NCI-H2107 (cell line): Measurements from ENCODE around the gene CLEC2D.
"Not testable (repeated sequence)": the region's sequence is repeated elsewhere in the genome, so short reads cannot be mapped to it uniquely, and the experiment has no call there.

Experiments used
- DNase-seq: peaks from one replicate; lab custom pipeline; 2025; lab: John Stamatoyannopoulos, UW

Gene CLEC2D

DNA sequence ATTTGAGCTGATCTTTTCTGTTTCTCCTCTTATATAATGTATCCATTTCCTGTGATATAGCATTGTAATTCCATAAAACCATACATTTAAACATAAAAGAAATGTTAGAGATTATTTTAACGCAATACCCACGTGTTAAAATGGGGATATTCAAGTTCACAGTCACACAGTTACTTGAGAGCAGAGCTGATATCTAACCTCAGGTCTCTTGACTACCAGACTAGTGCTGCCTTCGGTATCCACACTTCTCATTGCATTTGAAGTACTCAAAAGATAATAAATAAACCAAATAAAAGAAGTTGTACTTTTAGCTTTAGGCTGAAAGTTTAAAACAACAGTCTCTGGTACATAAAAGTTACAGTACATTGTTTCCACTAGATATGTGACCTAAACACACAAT lies 60.5 kb downstream of the CLEC2D start:
- no peak for DNase-seq

GRCh38 chr12:9730591-9730990 lies 61.1 kb downstream of the CLEC2D start:
- DNase-seq, result no peak

DNA sequence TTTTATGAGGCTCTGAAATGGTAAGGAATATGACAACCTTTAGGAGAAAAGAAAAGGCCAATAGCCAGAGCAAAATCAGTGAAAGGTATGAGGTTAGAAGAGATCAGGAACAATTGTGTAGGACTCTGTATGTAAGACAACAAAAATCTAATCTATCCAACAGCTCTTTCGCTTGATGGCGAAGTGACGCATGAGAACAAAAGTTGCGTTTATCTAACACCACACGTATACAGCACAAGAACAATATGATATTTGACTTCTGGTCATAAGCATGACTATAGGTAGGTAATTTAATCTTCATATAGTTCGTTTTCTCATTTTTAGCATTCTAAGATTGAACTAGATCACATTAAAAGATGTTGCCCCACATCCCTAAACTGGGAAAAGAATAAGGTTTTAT lies 61.9 kb downstream of the CLEC2D start:
- DNase-seq, result no peak

DNA sequence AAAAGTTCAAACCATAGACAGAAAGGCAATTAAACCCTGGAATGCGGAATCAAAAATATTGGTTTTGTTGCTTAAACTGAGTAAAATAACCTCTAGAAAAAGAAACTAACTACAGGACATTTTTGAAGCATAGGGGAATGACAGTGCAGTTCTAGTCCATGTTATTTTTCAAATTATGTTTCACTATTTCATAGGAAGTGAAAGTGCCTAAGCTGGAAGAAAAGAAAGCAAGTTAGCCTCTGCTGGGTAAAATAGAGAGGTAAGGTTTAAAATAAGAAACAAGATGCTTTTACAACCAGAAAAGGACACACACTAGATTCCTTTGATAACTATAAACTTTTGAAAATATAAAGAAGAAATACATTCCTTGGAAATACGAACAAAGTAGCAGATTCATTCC lies 62.3 kb downstream of the CLEC2D start:
- DNase-seq, result no peak

GRCh38 chr12:9732921-9733461 lies 63.5 kb downstream of the CLEC2D start, which contains the start of gene CLECL1:
Gene CLECL1 (minus strand): TSS chr12:9733097.
- DNase-seq, result no peak

DNA sequence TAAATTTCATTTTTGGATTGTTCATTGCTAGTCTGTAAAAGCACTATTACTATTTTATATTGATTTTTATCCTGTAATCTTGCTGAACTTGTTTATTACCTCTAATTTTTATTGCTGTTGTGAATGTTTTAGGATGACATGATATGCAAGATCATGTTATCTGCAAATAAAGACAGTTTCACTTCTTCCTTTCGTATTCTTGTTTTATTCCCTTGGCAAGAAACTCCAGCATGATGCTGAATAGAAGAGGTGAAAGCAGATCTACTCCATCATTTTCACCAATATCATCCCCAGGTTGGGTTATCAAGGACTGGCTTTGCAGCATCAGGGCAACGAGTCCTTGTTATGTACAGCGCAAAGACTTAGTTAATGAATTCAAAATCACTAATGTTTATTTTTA lies 66.1 kb downstream of the CLEC2D start:
- no peak for DNase-seq

DNA sequence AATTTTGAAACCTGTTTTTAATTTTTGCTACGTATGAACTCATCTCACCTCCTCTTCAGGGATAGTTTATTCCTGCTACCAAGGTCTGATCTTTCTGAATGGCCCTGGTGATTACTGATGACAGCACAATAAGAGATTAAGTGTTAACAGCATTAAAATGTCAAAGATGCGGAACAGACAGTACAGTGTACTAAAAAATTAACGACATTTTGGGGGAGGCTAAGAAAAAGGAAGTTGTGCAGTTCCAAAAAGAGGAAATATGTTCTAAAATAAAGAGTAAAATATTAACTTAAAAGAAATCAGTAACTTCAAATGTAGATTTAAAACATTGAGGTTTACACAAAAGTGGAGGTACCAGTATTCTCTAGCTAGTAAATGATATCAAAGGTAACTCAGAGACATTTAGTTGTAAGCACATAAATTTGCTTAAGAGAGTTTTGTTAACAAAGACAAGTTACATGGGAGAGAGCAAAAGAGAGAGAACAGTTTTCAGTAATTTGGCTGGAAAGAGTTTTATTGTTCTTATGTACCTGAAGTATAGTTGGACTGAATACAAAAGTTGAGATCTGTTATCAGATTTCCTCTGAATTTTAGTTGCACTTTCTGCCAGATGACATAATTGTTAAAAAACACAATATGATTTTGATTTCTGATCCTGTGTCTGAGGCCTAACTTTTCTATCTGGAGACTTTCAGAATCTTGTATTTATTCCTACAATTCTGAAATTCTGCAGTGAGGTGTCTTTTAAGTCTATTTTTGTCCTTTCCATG lies 67.6 kb downstream of the CLEC2D start:
- no peak for DNase-seq

DNA sequence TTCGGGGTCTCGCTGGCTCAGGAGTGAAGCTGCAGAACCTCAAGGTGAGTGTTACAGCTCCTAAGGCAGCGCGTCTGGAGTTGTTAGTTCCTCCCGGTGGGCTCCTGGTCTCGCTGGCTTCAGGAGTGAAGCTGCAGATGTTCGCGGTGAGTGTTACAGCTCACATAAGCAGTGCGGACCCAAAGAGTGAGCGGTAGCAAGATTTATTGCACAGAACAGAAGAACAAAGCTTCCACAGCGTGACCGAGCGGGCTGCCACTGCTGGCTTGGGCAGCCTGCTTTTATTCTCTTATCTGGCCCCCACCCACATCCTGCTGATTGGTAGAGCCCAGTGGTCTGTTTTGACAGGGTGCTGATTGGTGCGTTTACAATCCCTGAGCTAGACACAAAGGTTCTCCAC lies 69.4 kb downstream of the CLEC2D start:
- not testable (repeated sequence) for DNase-seq

DNA sequence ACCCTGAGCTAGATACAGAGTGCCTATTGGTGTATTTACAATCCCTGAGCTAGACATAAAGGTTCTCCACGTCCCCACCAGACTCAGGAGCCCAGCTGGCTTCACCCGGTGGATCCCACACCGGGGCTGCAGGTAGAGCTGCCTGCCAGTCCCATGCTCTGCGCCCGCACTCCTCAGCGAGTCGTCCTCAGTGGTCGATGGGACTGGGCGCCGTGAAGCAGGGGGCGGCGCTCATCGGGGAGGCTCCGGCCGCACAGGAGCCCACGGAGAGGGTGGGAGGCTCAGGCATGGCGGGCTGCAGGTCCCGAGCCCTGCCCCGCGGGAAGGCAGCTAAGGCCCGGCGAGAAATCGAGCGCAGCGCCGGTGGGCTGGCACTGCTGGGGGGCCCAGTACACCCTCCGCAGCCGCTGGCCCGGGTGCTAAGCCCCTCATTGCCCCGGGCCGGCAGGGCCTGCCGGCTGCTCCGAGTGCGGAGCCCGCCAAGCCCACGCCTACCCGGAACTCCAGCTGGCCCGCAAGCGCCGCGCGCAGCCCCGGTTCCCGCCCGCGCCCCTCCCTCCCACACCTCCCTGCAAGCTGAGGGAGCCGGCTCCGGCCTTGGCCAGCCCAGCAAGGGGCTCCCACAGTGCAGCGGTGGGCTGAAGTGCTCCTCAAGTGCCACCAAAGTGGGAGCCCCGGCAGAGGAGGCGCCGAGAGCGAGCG lies 70.0 kb downstream of the CLEC2D start:
- not testable (repeated sequence) for DNase-seq

- DNase-seq, result no peak
Observed at GRCh38 chr12:9740106-9740750, 70.7 kb downstream of the CLEC2D start.

GRCh38 chr12:9741726-9742125 lies 72.2 kb downstream of the CLEC2D start:
- no peak for DNase-seq

DNA sequence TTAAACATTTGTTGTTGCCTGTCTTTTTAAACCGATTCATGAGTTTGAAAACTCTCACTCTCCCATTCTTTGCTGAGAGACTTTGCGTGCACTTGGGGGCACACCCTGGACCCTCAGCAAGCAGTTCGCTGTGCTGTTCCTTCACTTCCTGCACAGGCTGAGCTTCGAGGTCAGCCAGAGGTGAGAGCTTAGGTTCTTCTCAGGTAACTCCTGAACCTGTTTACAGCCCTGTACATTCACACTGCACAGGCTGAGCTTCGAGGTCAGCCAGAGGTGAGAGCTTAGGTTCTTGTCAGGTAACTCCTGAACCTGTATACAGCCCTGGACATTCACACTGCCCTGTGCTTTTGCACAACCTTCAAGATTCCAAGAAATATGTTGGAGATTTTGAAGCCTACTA lies 73.1 kb downstream of the CLEC2D start:
- no peak for DNase-seq

DNA sequence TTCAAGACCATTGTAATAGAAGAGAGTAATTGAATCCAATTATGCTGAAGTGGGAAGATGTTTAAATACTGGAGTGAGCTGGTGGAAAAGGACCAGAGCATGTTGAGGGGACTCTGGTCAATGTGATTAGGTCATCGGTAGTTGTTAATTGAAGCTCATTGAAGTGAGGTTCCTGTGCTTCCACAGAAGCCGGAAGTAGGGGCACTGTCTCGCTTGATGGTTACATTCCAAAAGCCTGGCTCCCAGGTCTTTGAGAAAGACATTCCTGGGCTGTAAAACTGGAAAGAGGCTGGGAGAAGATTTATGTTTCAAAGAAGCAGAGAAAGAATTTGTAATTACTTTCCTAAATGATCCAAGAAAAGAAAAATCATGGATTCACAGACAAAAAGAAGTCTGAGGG lies 75.7 kb downstream of the CLEC2D start:
- DNase-seq, result no peak
